Right lobe of liver (tissue), 6 donors: ENCODE results near the gene TRAPPC2L. TPM values are rescaled to one million over a fixed set of nuclear protein-coding genes. Genes with fewer than 3 reads are reported as not detected.

Source experiments
- ATAC-seq, 4 donors: fragments of 200-7000 bp; cut with Tn5 transposase; one replicate each; pipeline ENCODE4 v1.9.1; 2020; ENCODE audit warnings: mild to moderate bottlenecking in 4 of 4, moderate library complexity in 4 of 4
- DNase-seq, 3 donors: peaks; one replicate each; pipeline ENCODE4 v3.0.0-alpha.2; 2020
- H3K27ac ChIP-seq, 3 donors: fragments of 200-600 bp; one replicate each; pipeline ENCODE4 v1.8.0; 2022
- H3K27me3 ChIP-seq, 2 donors: fragments of 200-600 bp; one replicate each; pipeline ENCODE4 v1.8.0; 2022
- H3K36me3 ChIP-seq, 4 donors: fragments of 200-600 bp; sonication (generic) in 1 of 4; one replicate each; pipeline versions ENCODE4 v1.5.1 to v1.8.0; 2017 to 2022; ENCODE audit warnings: control low read depth in 1 of 4
- H3K4me1 ChIP-seq, 4 donors: fragments of 200-600 bp; sonication (generic) in 1 of 4; one replicate each; pipeline versions ENCODE4 v1.5.1 to v1.8.0; 2017 to 2022; ENCODE audit warnings: control low read depth in 1 of 4
- H3K4me3 ChIP-seq, 3 donors: fragments of 200-600 bp; one replicate each; pipeline ENCODE4 v1.8.0; 2022
- H3K9me3 ChIP-seq, 4 donors: fragments of 200-600 bp; sonication (generic) in 1 of 4; one replicate each; pipeline versions ENCODE4 v1.5.1 to v1.8.0; 2017 to 2022; ENCODE audit warnings: control low read depth in 1 of 4
- POLR2A ChIP-seq: fragments of 450-650 bp; IDR thresholded peaks from one replicate; pipeline ENCODE4 v1.6.1; 2017; ENCODE audit warnings: antibody characterized with exemption, mild to moderate bottlenecking
- WGBS: methylation state at CpG from one replicate; pipeline ENCODE4 v1.1.6; 2018; ENCODE audit warnings: low coverage, low lambda C conversion rate; ENCODE audit not compliant: insufficient coverage; ENCODE audit errors: missing lambda C conversion rate; 5-methylcytosine and 5-hydroxymethylcytosine counted together
- intact Hi-C, 2 donors: fragments of 100-400 bp; cut with DNase I; formaldehyde crosslinking; loops; one replicate each; pipeline versions ENCODE4 v1.11.2 to v1.14.1; 2022
- total RNA-seq, 6 experiments: library from RNA; depleted of rRNA in 2 of 6; stranded (reverse); fragments of >200 nt in 2 of 6; fragmentation: NEBNext Ultra II Directional in 3 of 6; extraction: Animal tissue kit (Norgen Biotek cat#: 25700) in 3 of 6; gene quantifications; one replicate each; pipeline versions ENCODE4 v1.1.0 to v1.2.4, GENCODE V29; 2016 to 2023
- TF ChIP-seq, protein P1 (sequence below), 4 donors: fragments of 200-600 bp in 3 of 4; fragments of 450-650 bp in 1 of 4; IDR thresholded peaks; one replicate each; pipeline versions ENCODE4 v1.5.1 to v1.8.0; 2016 to 2022; ENCODE audit warnings: antibody characterized with exemption in 4 of 4, mild to moderate bottlenecking in 2 of 4
- donor health status: DM: no; HTN: yes; CAD: no.
- donor health status: DM: no; HTN: no; CAD: no.
- donor health status: DM: no; HTN: no; CAD: no.
- donor health status: DM: no; HTN: yes; CAD: no.
- donor health status: DM: no; HTN: yes; CAD: no.

Gene TRAPPC2L
- total RNA-seq, 6 experiments from 2014 or later: 15.1 to 25.5 (median 20.1) TPM

DNA sequence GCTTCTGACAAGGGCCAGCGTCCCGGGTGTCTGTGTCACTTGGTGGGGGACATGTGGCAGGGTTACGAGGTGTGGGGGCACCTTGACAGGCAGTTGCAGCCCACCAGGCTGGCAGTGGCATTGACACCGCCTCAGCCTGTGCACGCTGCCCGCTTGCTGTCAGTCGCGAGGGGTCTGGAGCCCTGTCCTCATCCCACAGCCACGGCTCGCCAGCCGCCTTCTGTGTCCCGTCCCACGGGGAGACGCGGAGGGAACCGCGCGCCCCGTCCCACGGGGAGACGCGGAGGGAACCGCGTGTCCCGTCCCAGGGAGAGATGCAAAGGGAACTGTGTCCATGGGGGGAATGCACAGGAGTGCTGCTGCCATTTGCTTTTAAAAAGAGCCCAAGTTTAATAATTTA lies 6.0 kb downstream of the TRAPPC2L start:
- no peaks in the 10 kb centered on the region for H3K9me3 ChIP-seq
- DNase-seq (no peak), ATAC-seq (no peak)
- intact Hi-C loops: loop anchor here in 1 of 2 donors (10.0 kb wide), 1 partner anchor 48 kb away; the partner anchor contains the start of gene APRT
- H3K4me3 ChIP-seq: no peak overlapping the region
- H3K27ac ChIP-seq: no peak overlapping the region
- 76% methylated on average over 5 of the region's 25 CpGs for WGBS
- H3K27me3 ChIP-seq: no peaks in the 10 kb centered on the region
- TF ChIP-seq, protein P1, sequence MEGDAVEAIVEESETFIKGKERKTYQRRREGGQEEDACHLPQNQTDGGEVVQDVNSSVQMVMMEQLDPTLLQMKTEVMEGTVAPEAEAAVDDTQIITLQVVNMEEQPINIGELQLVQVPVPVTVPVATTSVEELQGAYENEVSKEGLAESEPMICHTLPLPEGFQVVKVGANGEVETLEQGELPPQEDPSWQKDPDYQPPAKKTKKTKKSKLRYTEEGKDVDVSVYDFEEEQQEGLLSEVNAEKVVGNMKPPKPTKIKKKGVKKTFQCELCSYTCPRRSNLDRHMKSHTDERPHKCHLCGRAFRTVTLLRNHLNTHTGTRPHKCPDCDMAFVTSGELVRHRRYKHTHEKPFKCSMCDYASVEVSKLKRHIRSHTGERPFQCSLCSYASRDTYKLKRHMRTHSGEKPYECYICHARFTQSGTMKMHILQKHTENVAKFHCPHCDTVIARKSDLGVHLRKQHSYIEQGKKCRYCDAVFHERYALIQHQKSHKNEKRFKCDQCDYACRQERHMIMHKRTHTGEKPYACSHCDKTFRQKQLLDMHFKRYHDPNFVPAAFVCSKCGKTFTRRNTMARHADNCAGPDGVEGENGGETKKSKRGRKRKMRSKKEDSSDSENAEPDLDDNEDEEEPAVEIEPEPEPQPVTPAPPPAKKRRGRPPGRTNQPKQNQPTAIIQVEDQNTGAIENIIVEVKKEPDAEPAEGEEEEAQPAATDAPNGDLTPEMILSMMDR (IDR thresholded peaks at IDR 0.05): no peak
- TF ChIP-seq POLR2A: no peak
- peaks cover 0 to 4% (median 2%) of the 10 kb centered on the region in 4 donors for H3K4me1 ChIP-seq
- peaks cover 0 to 29% (median 5%) of the 10 kb centered on the region in 4 donors for H3K36me3 ChIP-seq

DNA sequence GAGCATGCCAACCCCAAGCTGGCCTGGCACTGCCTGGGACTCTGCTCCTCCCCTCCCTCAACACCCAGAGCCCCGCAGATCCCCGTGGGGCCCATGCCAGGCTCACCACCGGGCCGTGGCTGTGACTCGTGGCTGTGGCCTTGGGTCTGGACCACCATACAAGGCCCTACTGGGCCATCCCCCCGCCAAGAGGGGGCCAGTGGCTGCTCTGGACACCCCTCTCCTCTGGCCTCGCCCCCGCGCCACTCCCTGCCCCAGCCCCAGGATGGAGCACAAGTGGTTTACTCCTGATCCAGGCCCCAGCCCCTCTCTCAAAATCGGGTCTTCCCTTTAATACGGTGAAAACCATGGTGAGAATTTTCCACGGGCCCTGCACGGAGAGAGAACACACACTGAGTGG lies 6.5 kb downstream of the TRAPPC2L start:
- H3K4me1 ChIP-seq: no peaks in the 10 kb centered on the region
- WGBS: 80% methylated on average over 1 of the region's 13 CpGs
- no peak for TF ChIP-seq POLR2A
- TF ChIP-seq, protein P1 (IDR thresholded peaks at IDR 0.05): no peak
- ATAC-seq (no peak), DNase-seq (no peak)
- no peak overlapping the region for H3K27ac ChIP-seq
- intact Hi-C loops: loop anchor here in 1 of 2 donors (10.0 kb wide), 1 partner anchor 49 kb away; the partner anchor contains the start of gene APRT
- peaks cover 0 to 29% (median 5%) of the 10 kb centered on the region in 4 donors for H3K36me3 ChIP-seq
- no peaks in the 10 kb centered on the region for H3K9me3 ChIP-seq
- no peaks in the 10 kb centered on the region for H3K27me3 ChIP-seq
- no peak overlapping the region for H3K4me3 ChIP-seq

DNA sequence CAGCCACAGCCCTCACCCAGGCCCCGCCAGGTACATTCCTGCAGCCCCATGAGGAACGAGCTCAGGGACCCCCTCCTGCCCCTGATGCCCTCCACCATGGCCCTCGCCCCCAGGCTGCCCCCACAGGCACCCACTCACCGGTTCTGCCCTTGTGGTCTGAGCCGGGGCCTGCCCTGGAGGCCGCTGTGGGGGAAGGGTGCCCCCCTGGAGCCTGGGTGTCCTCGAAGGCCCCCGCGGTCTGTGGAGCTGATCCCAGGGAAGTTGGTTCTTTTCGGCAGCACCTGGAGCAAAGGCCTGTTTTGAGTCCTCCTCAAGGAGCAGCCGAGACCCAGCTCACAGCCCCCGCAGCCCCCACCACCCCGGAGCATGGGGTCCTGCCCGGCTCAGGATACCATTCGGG lies 7.2 kb downstream of the TRAPPC2L start:
- WGBS: 88% methylated on average over 7 of the region's 15 CpGs
- Histone ChIP-seq H3K4me1 (no peaks in the 10 kb centered on the region), H3K27me3 (no peaks in the 10 kb centered on the region), H3K9me3 (no peaks in the 10 kb centered on the region), H3K4me3 (no peak overlapping the region), H3K27ac (no peak overlapping the region), H3K36me3 (peaks cover 0 to 23% (median 5%) of the 10 kb centered on the region in 4 donors)
- intact Hi-C loops: loop anchor here in 1 of 2 donors (10.0 kb wide), 1 partner anchor 49 kb away; the partner anchor contains the start of gene APRT
- no peak for DNase-seq
- ATAC-seq: no peak
- TF ChIP-seq POLR2A: no peak
- TF ChIP-seq, protein P1 (IDR thresholded peaks at IDR 0.05): no peak

DNA sequence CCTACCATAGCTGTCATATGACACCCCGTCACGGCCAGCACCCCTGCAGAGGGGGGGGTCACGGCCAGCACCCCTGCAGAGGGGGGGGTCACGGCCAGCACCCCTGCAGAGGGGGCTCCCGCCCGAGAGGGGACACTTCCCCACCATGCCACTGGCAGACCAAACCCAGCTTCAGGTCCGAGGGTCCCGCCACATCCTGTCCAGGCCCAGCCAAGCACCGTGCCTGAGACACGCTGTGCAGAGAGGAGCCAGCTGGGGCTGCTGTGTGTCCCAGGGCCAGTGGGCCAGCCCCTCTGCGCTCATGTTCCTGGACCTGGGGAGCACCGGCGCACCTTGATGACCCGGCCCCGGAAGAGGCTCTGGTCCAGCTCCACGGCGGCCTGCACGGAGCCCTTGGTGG lies 7.6 kb downstream of the TRAPPC2L start:
- no peak overlapping the region for H3K27ac ChIP-seq
- no peaks in the 10 kb centered on the region for H3K27me3 ChIP-seq
- no peaks in the 10 kb centered on the region for H3K4me1 ChIP-seq
- no peak overlapping the region for H3K4me3 ChIP-seq
- no CpG with 5 or more reads among the region's 18 CpGs for WGBS
- TF ChIP-seq, protein P1 (IDR thresholded peaks at IDR 0.05): no peak
- TF ChIP-seq POLR2A: no peak
- no peak for DNase-seq
- H3K36me3 ChIP-seq: peaks cover 0 to 21% (median 5%) of the 10 kb centered on the region in 4 donors
- no peak for ATAC-seq
- no peaks in the 10 kb centered on the region for H3K9me3 ChIP-seq
- intact Hi-C loops: loop anchor here in 1 of 2 donors (10.0 kb wide), 1 partner anchor 50 kb away; the partner anchor contains the start of gene APRT
